K562 (cell line): ENCODE data around the gene KCNMB4. TPM values are rescaled to one million over a fixed set of nuclear protein-coding genes. Genes with fewer than 3 reads are reported as not detected.

Source experiments
- CHAMP1 ChIP-seq: fragments of 450-650 bp; IDR thresholded peaks from 2 replicates; pipeline ENCODE4 v1.6.1; 2016; ENCODE audit warnings: mild to moderate bottlenecking
- ELF4 ChIP-seq: fragments of 450-650 bp; formaldehyde crosslinking; IDR thresholded peaks from 2 replicates; pipeline ENCODE4 v1.4.0; 2022; ENCODE audit warnings: missing genetic modification characterization
- ETV5 ChIP-seq: sonication (generic); formaldehyde crosslinking; IDR thresholded peaks from 2 replicates; pipeline ENCODE4 v1.4.0; 2020; ENCODE audit warnings: low read depth, mild to moderate bottlenecking, missing genetic modification reagents
- HMGXB4 ChIP-seq: sonication (generic); formaldehyde crosslinking; IDR thresholded peaks from 2 replicates; pipeline ENCODE4 v1.8.1; 2023; ENCODE audit warnings: mild to moderate bottlenecking, missing genetic modification reagents
- KLF13 ChIP-seq: fragments of 450-650 bp; IDR thresholded peaks from 2 replicates; pipeline ENCODE4 v1.6.1; 2016; ENCODE audit warnings: missing genetic modification characterization, low read depth, mild to moderate bottlenecking, missing compliant biosample characterization, moderate library complexity, borderline replicate concordance
- MBD1 ChIP-seq: fragments of 250-450 bp; sonication (Bioruptor Pico); IDR thresholded peaks from 2 replicates; pipeline ENCODE4 v1.8.0; 2022; ENCODE audit warnings: inconsistent platforms
- RAD51 ChIP-seq: fragments of 450-650 bp; IDR thresholded peaks from 2 replicates; pipeline ENCODE4 v1.7.1; 2016; ENCODE audit warnings: low read depth, mild to moderate bottlenecking, borderline replicate concordance
- SOX6 ChIP-seq: fragments of 450-650 bp; IDR thresholded peaks from 2 replicates; pipeline ENCODE4 v1.6.1; 2014; ENCODE audit warnings: mild to moderate bottlenecking
- ZBTB9 ChIP-seq: fragments of 450-650 bp; formaldehyde crosslinking; IDR thresholded peaks from 2 replicates; pipeline ENCODE4 v1.4.0; 2020; ENCODE audit warnings: mild to moderate bottlenecking, moderate library complexity
- ZNF41 ChIP-seq: fragments of 250-450 bp; sonication (Bioruptor Pico); conservative IDR thresholded peaks from 2 replicates; pipeline ENCODE4 v1.4.0; 2020; ENCODE audit warnings: mild to moderate bottlenecking
- ZNF695 ChIP-seq: fragments of 450-650 bp; formaldehyde crosslinking; IDR thresholded peaks from 2 replicates; pipeline ENCODE4 v1.4.0; 2020; ENCODE audit warnings: mild to moderate bottlenecking, moderate library complexity
- polyA plus RNA-seq, 8 experiments: library from polyadenylated mRNA; depleted of rRNA in 4 of 8; stranded (reverse) in 5 of 8; unstranded in 3 of 8; fragments of >200 nt; fragmentation: Nextera tagmentation in 2 of 8; fragmentation: Illumina TruSeq in 1 of 8; extraction: Ambion mirVana in 2 of 8; extraction: Trizol in 1 of 8; gene quantifications; 2 replicates each; pipeline versions ENCODE4 v1.2.1 to v1.2.3, GENCODE V29; 2011 to 2014; ENCODE audit warnings: inconsistent platforms in 1 of 8, missing spikeins in 1 of 8
- total RNA-seq, 7 experiments: library from RNA; depleted of rRNA in 6 of 7; stranded (reverse); fragments of >200 nt in 6 of 7; fragmentation: Illumina TruSeq in 2 of 7; extraction: Trizol in 2 of 7; gene quantifications; 2 replicates each; pipeline versions ENCODE4 v1.2.1 to v1.2.3, GENCODE V29; 2011 to 2021; ENCODE audit warnings: low replicate concordance in 1 of 7

The KCNMB4 gene
- total and polyA plus RNA-seq, 9 of the 15 experiments (the other 6 are each of a cell fraction or from before 2014, with no cell fraction given) = 0.01 to 0.14 (median 0.06) TPM; not detected in 1

- no peak for TF ChIP-seq CHAMP1
- TF ChIP-seq ZNF41 (CRISPR knock-in tag) = no peak
- no peak for TF ChIP-seq HMGXB4 (CRISPR knock-in tag)
- no peak for TF ChIP-seq ETV5
- TF ChIP-seq RAD51 = no peak
- no peak for TF ChIP-seq ZNF695
- no peak for TF ChIP-seq ZBTB9 (CRISPR knock-in tag)
- no peak for TF ChIP-seq MBD1 (CRISPR knock-in tag)
- no peak for TF ChIP-seq KLF13 (tag)
- no peak for TF ChIP-seq SOX6
- TF ChIP-seq ELF4 = no peak
Observed at GRCh38 chr12:70319605-70320004, 46.5 kb upstream of the KCNMB4 start (continued).
